ENCODE measurements around the gene DDN. TPM values are rescaled to one million over a fixed set of nuclear protein-coding genes. Genes with fewer than 3 reads are reported as not detected.
A peak's percentile ranks its signal among the peaks of the same experiment; 100 is the strongest.

The DDN gene
- polyA plus RNA-seq, 1 of the 3 experiments (the other 2 are of a cell fraction): 0.20 TPM

- H3K36me3 ChIP-seq (replicated peaks in 1 of 2; ENCODE audit: control insufficient read depth in 1 of 2, insufficient read depth in 2 of 2, low read length in 1 of 2): peaks cover 16 to 26% of the 10 kb centered on the region in 2 experiments
- H2AFZ ChIP-seq (ENCODE audit: low read depth): peak overlapping the region; percentile 65
- H3K4me2 ChIP-seq: peak overlapping the region; percentile 84
- H3K4me3 ChIP-seq (ENCODE audit: low read depth in 2 of 2, low read length in 1 of 2): peak overlapping the region; percentile 79 to 93
- H3K27me3 ChIP-seq (ENCODE audit: insufficient read depth): no peaks in the 10 kb centered on the region
- WGBS (ENCODE audit: low lambda C conversion rate): 5% methylated on average over 8 of the region's 8 CpGs
- peaks cover 0 to 14% of the 10 kb centered on the region in 2 experiments; a peak in 2 of 4 replicates for H3K4me1 ChIP-seq (ENCODE audit: control insufficient read depth in 1 of 2, insufficient read depth in 2 of 2, low read depth in 1 of 2, low read length in 1 of 2)
- no peaks in the 10 kb centered on the region; the same call in 1 of the 2 replicates for H4K20me1 ChIP-seq (ENCODE audit: insufficient read depth)
- peak overlapping the region; percentile 90 to 98 for H3K27ac ChIP-seq (ENCODE audit: low read depth in 2 of 2, low read length in 1 of 2)
- peaks cover 39% of the 10 kb centered on the region for H3K79me2 ChIP-seq (ENCODE audit: insufficient read depth)
- H3K9me3 ChIP-seq: no peaks in the 10 kb centered on the region
- POLR2A ChIA-PET: interaction anchor here (1.4 kb wide), 1 partner anchor 12 kb away, joined by 5 read pairs; no protein-coding TSS in a partner anchor
- peak overlapping the region; percentile 91 for H3K9ac ChIP-seq
- DNase-seq: no peak
- no peaks in the 10 kb centered on the region for H3K9me2 ChIP-seq
- CTCF ChIA-PET: interaction anchor here (0.9 to 4.0 kb wide), 10 partner anchors 13 to 115 kb away, joined by 3 to 29 read pairs (median 6); partner anchors contain the start of genes TUBA1B and WNT1
- TF ChIP-seq USF1 (IDR thresholded peaks at IDR 0.05; ENCODE audit: borderline replicate concordance, low read depth) (no peak), SMC3 (IDR thresholded peaks at IDR 0.05; ENCODE audit: low read depth, low read length) (no peak), MAX (IDR thresholded peaks at IDR 0.05; ENCODE audit: low read depth) (no peak), RCOR1 (IDR thresholded peaks at IDR 0.05; ENCODE audit: low read length) (no peak), ZBTB33 (IDR thresholded peaks at IDR 0.05; ENCODE audit: borderline replicate concordance, low read depth) (no peak), TEAD4 (IDR thresholded peaks at IDR 0.05; ENCODE audit: borderline replicate concordance, insufficient read depth) (no peak), FOXM1 (IDR thresholded peaks at IDR 0.05; ENCODE audit: low read depth) (no peak), NRF1 (IDR thresholded peaks at IDR 0.05; ENCODE audit: low read depth, low read length) (no peak), RAD21 (IDR thresholded peaks at IDR 0.05; ENCODE audit: low read length) (no peak), YY1 (IDR thresholded peaks at IDR 0.05; ENCODE audit: low read depth) (no peak), SIN3A (IDR thresholded peaks at IDR 0.05; ENCODE audit: borderline replicate concordance, low read depth, low read length) (no peak)
- H3F3A ChIP-seq (replicated peaks; ENCODE audit: insufficient read depth): peaks cover 21% of the 10 kb centered on the region
Measured at GRCh38 chr12:49019120-49019430, 19.9 kb upstream of the DDN start.

GRCh38 chr12:49018261-49019119, 19.3 kb upstream of the DDN start, which contains the start of gene PRKAG1:
PRKAG1 (minus strand) TSS chr12:49018776; CDS start chr12:49018740, 36 bp downstream.
- H3K4me1 ChIP-seq (ENCODE audit: control insufficient read depth in 1 of 2, insufficient read depth in 2 of 2, low read depth in 1 of 2, low read length in 1 of 2): peaks cover 0 to 14% of the 10 kb centered on the region in 2 experiments; a peak in 2 of 4 replicates
- peak within 1 kb of the TSS; percentile 91 for H3K9ac ChIP-seq
- ChIA-PET POLR2A (interaction anchor here (0.7 to 1.6 kb wide), 7 partner anchors 12 to 61 kb away, joined by 3 to 5 read pairs (median 3); partner anchors contain the start of gene ARF3), CTCF (interaction anchor here (0.8 to 11.3 kb wide), 11 partner anchors 10 to 114 kb away, joined by 3 to 136 read pairs (median 5); partner anchors contain the start of genes DDN and WNT1)
- peak within 1 kb of the TSS; percentile 90 to 98 for H3K27ac ChIP-seq (ENCODE audit: low read depth in 2 of 2, low read length in 1 of 2)
- peak within 1 kb of the TSS; percentile 79 to 93 for H3K4me3 ChIP-seq (ENCODE audit: low read depth in 2 of 2, low read length in 1 of 2)
- H4K20me1 ChIP-seq (ENCODE audit: insufficient read depth): no peaks in the 10 kb centered on the region; the same call in 1 of the 2 replicates
- H3F3A ChIP-seq (replicated peaks; ENCODE audit: insufficient read depth): peaks cover 21% of the 10 kb centered on the region
- peak; percentile 98 for DNase-seq
- H3K79me2 ChIP-seq (ENCODE audit: insufficient read depth): peaks cover 39% of the 10 kb centered on the region
- no peaks in the 10 kb centered on the region for H3K9me3 ChIP-seq
- H3K9me2 ChIP-seq: no peaks in the 10 kb centered on the region
- H2AFZ ChIP-seq (ENCODE audit: low read depth): peak within 1 kb of the TSS; percentile 65
- peaks cover 12 to 20% of the 10 kb centered on the region in 2 experiments for H3K36me3 ChIP-seq (replicated peaks in 1 of 2; ENCODE audit: control insufficient read depth in 1 of 2, insufficient read depth in 2 of 2, low read length in 1 of 2)
- H3K27me3 ChIP-seq (ENCODE audit: insufficient read depth): no peaks in the 10 kb centered on the region
- H3K4me2 ChIP-seq: peak within 1 kb of the TSS; percentile 84
- 2% methylated on average over 44 of the region's 59 CpGs for WGBS (ENCODE audit: low lambda C conversion rate)
- peak in 1 of 2 experiments; percentile 19; a peak in 1 of 4 replicates for TF ChIP-seq EP300 (IDR thresholded peaks at IDR 0.05; ENCODE audit: borderline replicate concordance in 1 of 2, low read depth in 1 of 2, low read length in 1 of 2)
- peak; percentile 91 for TF ChIP-seq POLR2AphosphoS5 (IDR thresholded peaks at IDR 0.05; ENCODE audit: low read depth, low read length)
- peak; percentile 61 for TF ChIP-seq PBX3 (IDR thresholded peaks at IDR 0.05)
- peak; percentile 93 for TF ChIP-seq MAX (IDR thresholded peaks at IDR 0.05; ENCODE audit: low read depth)
- TF ChIP-seq SMC3 (IDR thresholded peaks at IDR 0.05; ENCODE audit: low read depth, low read length): no peak
- TF ChIP-seq FOSL2 (IDR thresholded peaks at IDR 0.05; ENCODE audit: borderline replicate concordance, low read depth): no peak
- no peak for TF ChIP-seq IRF3 (IDR thresholded peaks at IDR 0.05; ENCODE audit: low read depth, low read length)
